Measurements from ENCODE around the gene PAMR1.

PAMR1 gene

DNA sequence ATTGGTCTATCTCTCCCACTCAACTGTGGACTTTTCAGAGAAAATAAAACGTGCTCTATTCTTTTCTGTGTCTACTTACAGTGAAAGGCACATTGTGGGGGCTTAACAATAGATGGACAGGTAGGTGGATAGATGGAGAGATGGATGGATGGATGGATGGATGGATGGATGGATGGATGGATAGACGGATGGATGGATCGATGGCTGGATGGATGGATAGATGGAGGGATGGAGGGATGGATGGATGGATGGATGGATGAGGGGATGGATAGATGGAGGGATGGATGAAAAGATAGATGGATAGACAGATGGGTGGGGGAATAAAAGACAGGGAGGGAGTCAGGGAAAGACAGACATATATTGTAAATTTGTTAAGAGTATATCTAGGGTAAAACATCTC, 91.8 kb downstream of the PAMR1 start:
- DNase-seq = no peak

DNA sequence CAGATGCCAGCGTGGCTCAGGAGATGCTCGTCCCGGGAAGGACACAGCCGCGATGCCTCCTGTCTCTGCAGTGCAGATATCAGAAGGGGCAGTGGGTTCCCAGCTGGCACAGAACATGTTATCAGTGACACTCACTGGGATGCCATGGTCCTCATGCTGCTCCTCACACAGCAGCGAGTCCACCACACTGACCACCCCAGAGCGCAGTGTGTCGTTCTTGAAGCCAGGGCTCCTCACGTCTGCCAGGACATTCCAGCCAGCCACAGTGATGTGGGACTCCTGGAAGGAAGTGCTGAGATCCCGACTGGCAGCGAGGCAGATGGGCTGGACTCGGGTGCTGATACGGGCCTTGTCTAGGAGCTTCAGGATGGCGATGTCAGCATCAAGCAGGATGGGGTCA, 93.0 kb downstream of the PAMR1 start:
- DNase-seq = no peak

DNA sequence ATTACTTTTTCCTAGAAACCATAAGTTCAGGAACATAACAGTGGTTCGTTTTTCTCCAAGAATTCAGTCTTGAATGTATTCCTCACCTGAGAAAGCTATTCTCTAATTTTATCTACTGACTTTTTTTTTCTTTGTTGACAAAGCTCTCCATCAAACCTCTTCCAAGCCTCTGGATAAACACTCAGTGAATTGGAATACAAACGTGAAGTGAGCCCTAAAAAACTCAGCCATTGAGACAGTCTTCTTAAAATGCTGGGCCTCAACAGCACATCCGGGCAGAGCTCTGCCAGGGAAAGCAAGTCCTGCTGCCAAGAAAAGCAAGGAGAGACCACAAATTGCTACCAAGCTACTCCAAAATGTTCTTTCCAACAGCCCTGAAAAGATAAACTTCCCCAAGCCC, 98.3 kb downstream of the PAMR1 start:
- peak; percentile 81 for DNase-seq

DNA sequence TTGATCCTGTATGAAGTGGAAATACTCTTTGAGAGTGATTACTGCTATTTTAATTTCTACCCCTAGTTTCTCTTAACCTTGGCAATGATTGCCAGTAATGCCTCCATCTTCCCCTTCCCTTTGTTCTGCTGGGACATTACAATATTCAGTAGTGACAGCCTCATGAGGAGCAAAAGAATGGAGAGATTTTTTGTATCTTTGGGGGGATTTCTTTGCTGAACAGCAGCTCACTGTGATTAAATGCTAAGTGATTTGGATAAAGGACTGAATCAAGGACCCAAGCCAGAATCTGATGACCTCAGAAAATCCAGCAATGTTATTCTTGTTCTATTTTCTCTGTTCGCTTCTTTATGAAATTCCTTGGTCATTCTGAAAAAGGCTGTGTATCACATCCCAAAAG, 99.1 kb downstream of the PAMR1 start:
- DNase-seq = no peak

DNA sequence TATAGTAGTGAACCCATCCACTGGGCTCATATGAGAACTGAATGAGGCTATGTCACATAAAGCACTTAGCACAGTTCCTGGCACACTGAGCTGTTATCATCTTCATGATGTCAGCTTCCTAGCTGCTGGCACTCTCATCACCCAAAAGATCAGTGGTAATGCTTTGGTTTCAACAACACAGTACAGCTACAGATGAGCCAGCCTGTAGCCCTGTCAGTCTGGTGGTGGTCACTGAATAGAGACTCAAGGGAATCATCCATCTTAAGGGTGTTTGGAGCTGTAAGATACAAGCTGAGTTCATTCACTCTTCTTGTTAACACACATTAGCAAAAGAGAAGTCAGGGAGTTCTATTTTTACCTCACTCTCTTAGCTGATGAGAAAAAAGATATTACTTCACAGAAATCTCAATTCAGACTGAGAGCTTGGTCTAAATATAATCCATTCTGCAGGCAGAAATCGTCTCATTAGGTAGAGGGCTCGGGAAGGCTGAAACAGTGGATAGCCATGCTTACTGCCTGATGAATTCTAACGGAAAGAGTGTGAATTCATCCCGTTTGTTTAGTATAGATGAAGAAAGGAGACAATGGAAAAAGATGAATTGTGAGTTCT, 99.7 kb downstream of the PAMR1 start:
- no peak for DNase-seq

DNA sequence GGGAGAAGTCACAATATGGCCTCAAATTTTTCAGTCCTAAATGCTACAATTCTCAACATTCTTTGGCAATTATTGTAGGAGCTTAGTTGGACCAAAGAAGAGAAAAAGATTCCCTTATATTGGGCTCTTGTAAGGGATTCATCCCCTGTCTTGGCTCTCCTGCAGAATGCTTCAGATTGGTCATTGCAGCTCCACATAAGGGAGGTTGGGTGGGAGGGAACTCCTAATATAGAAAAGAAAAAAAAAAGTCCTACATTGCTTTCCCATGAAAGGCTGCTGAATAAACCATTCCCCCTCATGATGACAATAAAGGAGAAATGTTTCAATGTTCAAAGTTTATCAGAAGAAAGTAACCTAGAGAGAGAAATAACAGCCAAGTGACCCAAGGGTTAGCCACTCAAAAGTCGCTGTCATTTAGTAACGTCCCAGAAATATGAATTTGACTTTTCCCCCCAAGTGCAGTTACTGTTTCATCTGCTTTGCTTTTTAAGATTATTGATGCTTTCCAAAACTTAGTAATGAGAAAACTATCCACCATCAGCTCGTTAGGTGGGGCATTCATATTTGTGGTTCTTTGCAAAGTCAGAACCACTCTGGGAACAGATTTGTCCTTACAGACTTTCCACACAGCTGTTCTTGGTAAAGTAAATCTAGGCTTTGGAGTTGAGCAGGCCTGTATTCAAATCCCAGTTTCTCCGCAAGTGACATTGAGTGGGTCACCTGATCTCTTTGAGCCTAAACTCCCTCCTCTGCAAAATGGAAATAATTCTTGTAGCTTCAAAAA, 101.1 kb downstream of the PAMR1 start:
- no peak for DNase-seq

DNA sequence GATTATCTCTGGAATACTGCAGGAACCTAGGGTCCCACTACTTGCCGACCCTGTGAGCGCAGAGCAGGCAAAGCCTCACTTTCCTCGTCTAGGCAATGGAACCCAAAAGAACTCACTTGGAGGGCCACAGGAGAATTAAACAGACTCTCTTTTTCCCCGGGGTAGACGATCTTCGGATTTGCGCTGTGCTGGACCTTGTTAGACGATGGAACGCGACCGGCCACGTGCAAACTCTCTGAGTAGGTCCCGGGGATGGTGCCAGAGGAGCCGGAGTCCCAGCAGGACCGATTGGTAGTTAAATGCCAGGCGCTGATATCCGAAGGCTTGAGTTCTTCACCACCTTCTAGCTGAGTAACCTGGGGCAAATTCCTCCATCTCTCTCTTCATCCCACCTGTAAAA, 105.0 kb downstream of the PAMR1 start:
- DNase-seq = no peak

DNA sequence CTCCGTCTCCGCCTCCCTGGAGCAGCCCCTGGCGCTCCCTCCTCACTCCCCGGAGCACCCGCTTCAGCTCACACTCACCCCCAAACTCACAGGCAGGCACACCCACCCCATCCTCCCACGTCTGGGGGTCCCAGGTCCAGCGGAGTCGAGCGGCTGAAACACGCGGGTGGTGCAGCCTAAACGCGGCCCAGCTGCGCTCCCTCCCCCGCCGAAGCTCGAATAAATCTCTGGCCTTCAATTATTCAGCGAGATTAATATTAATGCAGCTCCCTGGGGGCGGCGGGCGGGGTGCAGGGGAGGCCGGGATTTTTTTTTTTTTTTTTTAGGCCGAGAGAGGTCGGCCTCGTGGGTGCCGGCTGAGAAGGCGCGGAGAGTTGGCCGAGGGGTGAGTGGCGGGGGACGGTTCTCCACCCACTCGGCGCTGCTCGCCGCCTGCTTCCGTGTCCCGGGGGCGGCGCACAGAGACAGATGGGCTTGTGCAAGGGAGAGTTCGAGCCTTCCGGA, 105.5 kb downstream of the PAMR1 start:
- no peak for DNase-seq

DNA sequence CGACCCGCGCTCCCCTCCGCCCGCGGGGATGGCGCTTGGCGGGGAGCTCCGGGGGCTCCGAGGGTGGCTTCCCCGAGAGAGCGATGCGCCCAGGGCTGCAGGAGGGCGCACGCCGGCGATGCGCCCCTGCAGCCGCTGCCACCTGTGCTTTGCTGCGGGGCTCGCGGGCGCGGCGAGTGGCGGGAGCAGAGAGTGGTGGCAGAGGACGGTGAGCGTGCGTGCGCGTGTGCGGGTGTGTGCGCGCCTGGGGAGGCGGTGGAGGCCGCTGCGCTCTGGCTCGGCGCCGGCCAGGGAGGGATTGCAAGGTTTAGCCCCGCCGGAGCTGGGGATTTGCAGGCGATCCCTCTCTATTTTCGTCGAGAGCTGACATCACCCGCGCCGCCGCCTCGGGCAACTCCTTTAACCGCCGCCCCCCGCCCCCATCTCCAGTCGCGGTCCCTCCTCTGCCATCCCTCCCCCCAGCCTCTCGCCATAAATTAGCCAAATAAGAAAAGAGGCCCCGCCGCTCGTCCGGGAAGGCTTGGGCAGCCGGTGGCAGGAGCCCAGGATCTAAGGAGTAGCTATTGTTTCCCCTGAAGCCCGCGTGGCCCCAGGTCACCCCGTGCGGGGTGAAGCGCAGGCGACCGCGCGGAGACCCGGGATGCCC, 106.1 kb downstream of the PAMR1 start, which contains the start of gene SLC1A2:
TSS of gene SLC1A2 (minus strand) at position 375 of the 646 bp plus-strand sequence. CDS start 592 bp downstream, outside the sequence.
- peak; percentile 54 for DNase-seq

DNA sequence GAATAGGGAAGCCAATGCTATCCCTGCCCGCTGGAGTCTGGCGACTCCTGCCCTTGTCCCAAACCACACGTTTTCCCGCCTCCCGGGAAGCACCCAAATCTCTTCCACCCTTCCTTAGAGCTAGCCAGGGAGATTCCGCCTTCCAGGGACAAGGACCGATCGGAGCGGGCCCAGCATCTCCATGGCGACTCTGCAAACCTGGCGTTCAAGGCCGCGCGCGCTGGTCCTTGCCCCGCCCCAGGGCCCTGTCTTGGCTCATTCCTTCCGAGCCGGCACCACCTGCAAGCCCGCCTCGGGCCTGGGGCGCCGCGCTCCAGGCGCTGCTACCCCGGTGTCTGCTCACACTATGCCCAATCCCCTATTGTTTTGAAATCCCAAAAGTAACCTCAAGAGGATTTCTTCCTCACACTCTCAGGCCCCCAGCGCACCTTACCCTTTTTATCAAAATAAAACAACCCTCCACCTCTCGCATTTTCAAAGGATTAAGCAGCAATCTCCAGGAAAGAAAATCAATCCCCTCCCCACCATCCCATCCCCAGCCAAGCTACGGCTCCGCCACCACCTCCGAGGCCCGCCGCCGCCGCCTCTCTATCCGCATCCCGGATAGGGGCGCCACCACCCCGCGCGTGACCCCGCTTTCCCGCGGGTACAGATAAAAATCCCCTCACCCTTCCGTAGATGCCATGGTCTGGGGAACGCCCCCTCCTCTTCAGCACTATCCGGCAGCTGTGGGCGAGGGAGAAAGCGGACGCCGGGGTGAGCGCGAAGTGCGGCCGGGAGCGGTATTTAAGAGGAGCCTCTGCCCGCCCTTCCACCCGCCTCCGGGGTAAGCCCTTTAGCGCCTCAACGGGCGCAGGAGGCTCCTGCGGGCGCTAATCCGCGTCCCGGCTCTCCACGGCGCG, 106.9 kb downstream of the PAMR1 start:
- peak; percentile 54 for DNase-seq

DNA sequence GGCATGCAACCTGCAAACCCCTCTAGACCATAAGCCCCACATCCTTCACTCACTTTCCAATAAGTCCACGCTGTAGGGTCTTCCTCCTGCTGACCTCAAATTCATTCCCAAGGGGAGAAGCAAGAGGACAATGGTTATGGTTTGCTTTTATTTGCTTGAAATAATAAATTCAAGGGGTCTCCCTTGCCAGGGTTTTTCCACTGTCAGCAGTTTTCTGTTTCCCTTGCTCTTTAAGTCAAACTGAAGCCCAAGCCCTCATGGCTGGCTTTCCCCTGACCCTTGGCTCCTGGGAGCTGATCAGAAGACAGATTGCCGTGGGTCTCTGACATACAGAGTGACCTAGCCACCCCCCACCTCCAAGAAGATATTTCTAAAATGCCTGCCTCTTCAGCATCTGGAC, 109.9 kb downstream of the PAMR1 start:
- no peak for DNase-seq

DNA sequence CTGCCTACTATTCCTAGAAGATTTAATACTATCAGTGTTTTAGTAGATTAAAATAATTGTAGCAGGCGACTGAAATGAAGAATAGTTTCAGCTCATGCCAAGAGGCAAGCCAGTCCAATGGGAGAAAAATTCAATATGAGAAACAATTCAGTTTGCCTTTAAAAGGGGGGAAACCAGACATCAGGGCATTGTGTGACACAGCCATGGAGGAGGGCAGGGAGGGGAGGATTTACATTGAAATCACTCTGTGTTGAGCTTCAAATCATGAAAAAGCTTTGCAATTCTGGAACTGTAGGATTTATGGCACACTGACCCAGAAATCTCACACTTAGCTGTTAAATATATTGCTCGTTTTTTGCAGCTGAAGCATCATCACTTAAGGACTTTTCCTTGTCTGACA, 110.6 kb downstream of the PAMR1 start:
- DNase-seq = no peak

DNA sequence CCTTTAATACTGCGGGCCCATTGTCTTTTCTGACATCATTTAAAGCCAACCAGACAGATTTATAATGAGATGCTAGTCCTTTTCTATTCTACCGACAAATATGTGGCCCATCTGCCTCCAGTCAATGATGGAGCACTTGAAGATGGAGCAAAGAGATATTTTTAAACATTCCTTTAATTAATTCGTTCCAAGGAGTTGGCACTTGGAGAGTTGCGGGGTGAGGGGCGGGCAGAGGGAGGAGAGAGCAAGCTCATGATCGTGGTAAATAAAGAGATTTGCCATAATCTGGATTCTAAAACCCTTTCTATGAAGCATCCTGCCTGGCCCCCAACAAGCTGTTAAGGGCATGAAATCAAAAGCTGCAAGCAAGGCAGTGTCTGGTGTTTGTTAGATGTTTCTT, 111.1 kb downstream of the PAMR1 start:
- no peak for DNase-seq

DNA sequence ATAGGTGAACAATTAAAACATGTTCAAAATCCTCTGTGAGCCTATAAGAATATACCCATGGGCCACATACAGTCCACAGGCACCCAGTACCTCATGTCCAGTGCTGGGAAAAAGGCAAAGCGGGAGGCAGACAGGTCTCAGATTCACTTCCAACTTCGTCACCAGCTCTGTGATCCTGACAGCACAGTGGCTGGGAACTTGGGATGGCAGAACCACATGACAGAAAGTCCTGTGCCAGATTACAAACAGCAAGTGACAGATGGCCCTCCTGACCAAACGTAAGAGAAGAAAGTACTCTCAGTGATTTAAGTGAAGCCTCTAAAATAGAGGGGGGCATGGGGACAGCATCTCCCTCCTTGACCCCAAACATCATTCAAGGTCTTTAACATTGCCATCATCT, 111.8 kb downstream of the PAMR1 start:
- no peak for DNase-seq

DNA sequence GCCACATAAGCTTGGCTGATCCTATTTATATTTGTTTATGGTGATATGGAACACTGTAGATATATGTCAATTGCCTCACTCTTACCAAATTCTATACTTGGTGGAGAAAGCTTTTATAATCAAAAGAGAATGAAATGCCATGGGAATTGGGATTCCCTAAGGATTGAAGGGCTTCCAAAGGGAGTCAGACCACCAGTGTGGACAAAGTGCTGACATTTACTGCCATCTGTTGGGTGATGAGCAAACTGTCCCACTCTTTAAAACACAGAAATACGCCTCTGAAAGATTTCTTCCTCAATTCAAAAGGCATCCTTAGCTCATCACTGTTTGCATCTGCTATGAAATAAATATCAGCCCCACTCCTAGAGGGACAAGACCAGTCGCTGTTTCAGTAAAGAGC, 113.1 kb downstream of the PAMR1 start:
- DNase-seq = peak; percentile 18

DNA sequence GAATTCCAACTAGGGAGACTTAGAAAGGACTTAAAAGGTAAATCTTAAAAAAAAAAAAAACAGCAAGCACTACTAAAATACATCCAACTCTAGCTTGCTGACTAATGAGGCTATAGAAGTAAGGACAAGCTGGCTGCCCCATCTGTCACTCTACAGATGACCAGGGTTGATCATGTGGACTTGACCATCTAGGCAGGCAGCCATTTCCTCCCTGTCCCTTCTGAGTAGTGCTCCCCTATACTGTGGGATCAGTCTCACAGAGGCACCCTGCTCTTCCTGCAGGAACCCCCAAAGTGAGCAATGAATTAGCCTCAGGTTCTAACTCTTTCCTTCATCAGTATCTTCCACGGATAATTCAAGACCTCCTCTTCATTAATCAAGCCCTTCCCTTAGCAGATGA, 118.4 kb downstream of the PAMR1 start:
- no peak for DNase-seq

DNA sequence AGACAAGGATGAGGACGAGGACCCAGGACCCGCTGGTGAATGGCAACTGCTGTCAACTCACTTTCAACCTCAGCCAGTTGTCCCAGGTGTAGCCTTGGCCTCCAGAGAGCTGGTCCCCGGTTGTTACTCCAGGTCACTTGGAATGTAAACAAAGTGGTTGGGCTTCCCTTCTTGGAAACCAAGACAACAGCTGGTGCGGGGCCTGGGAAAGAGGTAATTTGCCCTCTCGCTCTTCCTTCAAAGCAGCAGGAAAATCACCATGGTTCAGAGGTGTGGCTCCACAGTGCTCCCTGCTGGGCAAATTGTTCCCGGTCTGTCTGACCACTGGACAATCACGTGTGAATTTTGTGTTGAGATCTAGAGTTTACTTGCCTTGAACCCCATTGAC, 121.0 kb downstream of the PAMR1 start:
- DNase-seq = no peak

DNA sequence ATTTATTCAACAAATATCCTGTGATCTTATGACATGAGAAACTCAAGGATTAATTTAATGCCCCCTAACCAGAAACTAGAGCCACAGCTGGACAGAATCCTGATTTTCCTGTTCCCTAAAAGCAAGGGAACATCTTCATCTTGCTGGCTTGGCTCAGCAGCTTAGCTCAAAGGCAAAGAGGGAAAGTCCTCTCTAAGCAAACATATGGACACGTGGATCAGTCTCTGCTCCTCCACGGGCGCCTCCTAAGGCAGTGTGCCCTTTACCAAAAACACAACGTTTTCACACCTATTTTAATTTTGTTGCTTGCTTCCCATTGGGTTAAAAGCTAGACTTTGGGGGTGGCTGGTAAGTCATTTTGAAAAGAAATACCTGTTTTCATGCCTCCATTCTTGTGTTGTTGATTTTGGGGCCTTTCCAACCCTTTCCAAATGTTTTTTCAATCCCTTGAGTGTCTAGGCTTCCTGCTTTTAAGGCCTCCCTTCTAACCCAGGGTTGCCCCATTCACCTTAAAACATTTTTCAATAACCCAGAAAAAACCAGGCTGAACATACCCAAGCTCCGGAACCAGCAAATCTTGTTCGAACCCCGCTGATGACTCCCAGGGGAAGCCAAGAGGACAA, 121.5 kb downstream of the PAMR1 start:
- DNase-seq = no peak

DNA sequence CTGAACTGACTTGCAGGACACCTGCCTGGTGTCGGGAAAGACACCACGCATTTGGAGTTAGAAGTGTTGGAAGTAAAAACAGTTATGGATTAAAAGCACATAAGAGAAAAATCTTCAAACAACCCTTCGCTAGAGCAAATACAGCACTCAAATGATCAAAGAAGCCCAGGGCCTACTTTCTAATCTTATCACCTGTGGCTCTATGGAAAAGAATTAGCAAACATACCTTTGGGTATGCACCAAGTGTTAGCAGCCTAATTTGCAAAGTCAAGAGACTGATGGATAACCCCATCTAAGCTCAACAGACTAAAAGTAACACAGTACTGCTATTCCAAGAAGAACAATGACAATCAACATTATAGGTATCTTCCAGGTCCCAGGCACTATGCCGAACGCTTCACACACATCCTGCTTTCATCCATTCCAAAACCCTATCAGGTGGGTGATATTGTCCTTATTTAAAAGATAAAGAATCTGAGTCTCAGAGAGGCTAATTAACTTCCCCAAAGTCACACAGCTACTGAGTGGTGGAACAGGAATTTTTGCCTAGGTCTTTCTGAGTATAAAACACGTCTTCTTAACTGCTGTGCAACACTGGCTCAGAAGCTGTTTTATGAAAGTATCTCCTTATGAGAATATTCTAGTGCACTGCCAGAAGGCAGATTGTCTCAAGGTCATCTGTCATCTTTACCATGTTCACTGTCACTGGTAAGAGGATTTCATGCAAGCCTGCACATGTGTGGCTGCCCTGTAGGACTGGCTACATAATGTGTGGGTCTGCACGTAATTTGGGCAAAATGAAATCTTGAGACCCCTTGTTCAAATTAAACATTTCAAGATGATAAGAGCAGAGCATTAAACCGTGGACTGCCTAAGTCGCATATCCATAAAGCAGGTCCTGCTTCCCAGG, 122.4 kb downstream of the PAMR1 start:
- DNase-seq = no peak

DNA sequence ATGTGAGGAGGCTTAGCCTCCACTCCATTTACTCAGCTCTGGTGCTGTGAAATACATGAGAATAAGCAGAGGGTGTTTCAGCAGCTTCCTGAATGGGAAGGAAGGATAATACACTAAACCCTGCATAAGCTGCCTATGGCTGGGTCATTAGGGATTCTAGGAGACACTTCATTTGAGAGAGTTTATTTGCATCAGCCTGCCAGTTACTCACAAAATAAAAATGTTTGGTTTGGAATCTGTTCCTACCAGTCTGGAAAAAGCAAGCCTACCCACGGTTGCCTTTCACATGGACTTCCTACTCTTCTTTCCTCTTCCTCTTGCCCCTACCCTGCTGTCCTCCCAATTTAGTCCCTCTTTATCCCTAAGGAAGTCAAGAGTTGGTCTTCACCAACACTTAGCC, 126.5 kb downstream of the PAMR1 start:
- no peak for DNase-seq

DNA sequence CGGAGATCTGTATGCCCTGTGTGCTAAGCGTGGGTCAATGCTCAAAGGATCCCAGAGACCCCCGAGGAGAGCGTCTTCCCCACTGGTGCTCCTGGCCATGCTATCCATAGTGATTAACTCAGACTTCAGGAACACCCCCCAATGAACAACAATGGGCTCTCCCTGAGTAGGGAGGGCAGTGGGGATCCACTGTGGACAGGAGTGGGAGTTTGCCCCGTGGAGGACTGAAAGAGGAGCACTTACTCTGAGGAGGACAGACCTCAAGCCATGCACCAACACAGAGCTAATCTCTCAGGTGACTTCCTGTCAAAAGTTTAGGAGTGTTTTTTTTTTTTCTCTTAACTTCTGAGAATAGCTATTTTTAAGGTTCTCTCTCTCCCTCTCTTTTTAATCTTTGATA, 130.5 kb downstream of the PAMR1 start:
- no peak for DNase-seq
